Central memory CD8-positive, alpha-beta T cell (primary cell): ENCODE results near the gene KIAA1755.
"Not testable (repeated sequence)": the region's sequence is repeated elsewhere in the genome, so short reads cannot be mapped to it uniquely, and the experiment has no call there.

ENCODE experiments used
- ATAC-seq: fragments of 150-1000 bp; cut with Tn5 transposase; replicated peaks from 2 replicates; pipeline ENCODE4 v1.10.0; 2022; ENCODE audit warnings: mild to moderate bottlenecking, moderate FRiP score, moderate number of reproducible peaks; ENCODE audit not compliant: poor library complexity, severe bottlenecking; ENCODE audit errors: extremely low read depth
- DNase-seq, 2 donors: peaks; one replicate each; pipeline ENCODE4 v3.0.0; 2021; ENCODE audit warnings: low spot score in 2 of 2
- H3K27ac Mint-ChIP-seq: one replicate; pipeline ENCODE4 v1.8.0; 2022; ENCODE audit warnings: low read depth, mild to moderate bottlenecking, moderate library complexity, mixed read lengths
- H3K27me3 Mint-ChIP-seq: one replicate; pipeline ENCODE4 v1.8.0; 2022; ENCODE audit warnings: mixed read lengths
- H3K36me3 Mint-ChIP-seq: one replicate; pipeline ENCODE4 v1.8.0; 2022; ENCODE audit warnings: mild to moderate bottlenecking, moderate library complexity, mixed read lengths; ENCODE audit not compliant: insufficient read depth
- H3K4me1 Mint-ChIP-seq: one replicate; pipeline ENCODE4 v1.8.0; 2022; ENCODE audit warnings: mixed read lengths
- H3K4me3 Mint-ChIP-seq: one replicate; pipeline ENCODE4 v1.8.0; 2022; ENCODE audit warnings: mild to moderate bottlenecking, moderate library complexity, mixed read lengths
- H3K9me3 Mint-ChIP-seq: one replicate; pipeline ENCODE4 v1.8.0; 2022; ENCODE audit warnings: mixed read lengths

KIAA1755 gene

GRCh38 chr20:38283236-38283635 lies 22.7 kb upstream of the KIAA1755 start:
- no peaks in the 10 kb centered on the region for H3K9me3 Mint-ChIP-seq
- peaks cover 27% of the 10 kb centered on the region for H3K27me3 Mint-ChIP-seq
- H3K4me3 Mint-ChIP-seq, result no peak overlapping the region
- DNase-seq (no peak), ATAC-seq (no peak)
- H3K36me3 Mint-ChIP-seq, result no peaks in the 10 kb centered on the region
- no peaks in the 10 kb centered on the region for H3K4me1 Mint-ChIP-seq
- H3K27ac Mint-ChIP-seq, result no peak overlapping the region

- not testable (repeated sequence) for H3K9me3 Mint-ChIP-seq, H3K4me3 Mint-ChIP-seq, DNase-seq, H3K4me1 Mint-ChIP-seq, H3K27ac Mint-ChIP-seq, ATAC-seq, H3K27me3 Mint-ChIP-seq, H3K36me3 Mint-ChIP-seq
Observed at GRCh38 chr20:38281176-38281915, 20.8 kb upstream of the KIAA1755 start.

- H3K4me3 Mint-ChIP-seq, result no peak overlapping the region
- no peaks in the 10 kb centered on the region for H3K4me1 Mint-ChIP-seq
- DNase-seq, result no peak
- ATAC-seq, result no peak
- H3K36me3 Mint-ChIP-seq, result no peaks in the 10 kb centered on the region
- no peaks in the 10 kb centered on the region for H3K9me3 Mint-ChIP-seq
- no peaks in the 10 kb centered on the region for H3K27me3 Mint-ChIP-seq
- H3K27ac Mint-ChIP-seq, result no peak overlapping the region
Observed at GRCh38 chr20:38278763-38279162, 18.2 kb upstream of the KIAA1755 start.

- no peaks in the 10 kb centered on the region for H3K36me3 Mint-ChIP-seq
- ATAC-seq, result no peak
- no peaks in the 10 kb centered on the region for H3K27me3 Mint-ChIP-seq
- H3K4me3 Mint-ChIP-seq, result no peak overlapping the region
- no peak overlapping the region for H3K27ac Mint-ChIP-seq
- no peak for DNase-seq
- H3K4me1 Mint-ChIP-seq, result no peaks in the 10 kb centered on the region
- no peaks in the 10 kb centered on the region for H3K9me3 Mint-ChIP-seq
Observed at GRCh38 chr20:38278131-38278530, 17.6 kb upstream of the KIAA1755 start.

- Mint-ChIP-seq H3K9me3 (no peaks in the 10 kb centered on the region), H3K36me3 (no peaks in the 10 kb centered on the region), H3K4me1 (no peaks in the 10 kb centered on the region), H3K27me3 (no peaks in the 10 kb centered on the region), H3K27ac (no peak overlapping the region), H3K4me3 (no peak overlapping the region)
- DNase-seq (no peak), ATAC-seq (no peak)
Observed at GRCh38 chr20:38277691-38278090, 17.2 kb upstream of the KIAA1755 start.

- Mint-ChIP-seq H3K4me3 (no peak overlapping the region), H3K9me3 (no peaks in the 10 kb centered on the region), H3K36me3 (no peaks in the 10 kb centered on the region), H3K4me1 (no peaks in the 10 kb centered on the region), H3K27me3 (no peaks in the 10 kb centered on the region), H3K27ac (no peak overlapping the region)
- DNase-seq (no peak), ATAC-seq (no peak)
Observed at GRCh38 chr20:38277285-38277684, 16.8 kb upstream of the KIAA1755 start.

GRCh38 chr20:38275815-38276550 lies 15.4 kb upstream of the KIAA1755 start:
- no peaks in the 10 kb centered on the region for H3K9me3 Mint-ChIP-seq
- ATAC-seq (no peak), DNase-seq (no peak)
- no peak overlapping the region for H3K27ac Mint-ChIP-seq
- H3K27me3 Mint-ChIP-seq, result peaks cover 10% of the 10 kb centered on the region
- no peak overlapping the region for H3K4me3 Mint-ChIP-seq
- H3K4me1 Mint-ChIP-seq, result no peaks in the 10 kb centered on the region
- no peaks in the 10 kb centered on the region for H3K36me3 Mint-ChIP-seq

- no peaks in the 10 kb centered on the region for H3K36me3 Mint-ChIP-seq
- H3K9me3 Mint-ChIP-seq, result no peaks in the 10 kb centered on the region
- no peak for DNase-seq
Observed at GRCh38 chr20:38272961-38273360, 12.4 kb upstream of the KIAA1755 start.

GRCh38 chr20:38272398-38272797 lies 11.9 kb upstream of the KIAA1755 start:
- H3K4me3 Mint-ChIP-seq, result no peak overlapping the region
- ATAC-seq (no peak), DNase-seq (no peak)

More at GRCh38 chr20:38272961-38273360, 12.4 kb upstream of the KIAA1755 start:
- Mint-ChIP-seq H3K4me3 (no peak overlapping the region), H3K27ac (no peak overlapping the region), H3K4me1 (no peaks in the 10 kb centered on the region), H3K27me3 (peaks cover 30% of the 10 kb centered on the region)
- no peak for ATAC-seq

GRCh38 chr20:38271608-38272120 lies 11.1 kb upstream of the KIAA1755 start:
- no peak overlapping the region for H3K4me3 Mint-ChIP-seq
- no peak overlapping the region for H3K27ac Mint-ChIP-seq
- DNase-seq (no peak), ATAC-seq (no peak)
- peaks cover 34% of the 10 kb centered on the region for H3K27me3 Mint-ChIP-seq
- H3K9me3 Mint-ChIP-seq, result no peaks in the 10 kb centered on the region
- no peaks in the 10 kb centered on the region for H3K36me3 Mint-ChIP-seq
- H3K4me1 Mint-ChIP-seq, result no peaks in the 10 kb centered on the region

More at GRCh38 chr20:38272398-38272797, 11.9 kb upstream of the KIAA1755 start:
- Mint-ChIP-seq H3K4me1 (no peaks in the 10 kb centered on the region), H3K36me3 (no peaks in the 10 kb centered on the region), H3K27ac (no peak overlapping the region), H3K27me3 (peaks cover 30% of the 10 kb centered on the region), H3K9me3 (no peaks in the 10 kb centered on the region)

- no peak overlapping the region for H3K27ac Mint-ChIP-seq
- DNase-seq (no peak), ATAC-seq (no peak)
- peaks cover 40% of the 10 kb centered on the region for H3K27me3 Mint-ChIP-seq
- no peaks in the 10 kb centered on the region for H3K4me1 Mint-ChIP-seq
- H3K9me3 Mint-ChIP-seq, result no peaks in the 10 kb centered on the region
- H3K4me3 Mint-ChIP-seq, result no peak overlapping the region
- H3K36me3 Mint-ChIP-seq, result peaks cover 2% of the 10 kb centered on the region
Observed at GRCh38 chr20:38270869-38271605, 10.5 kb upstream of the KIAA1755 start.

- peaks cover 2% of the 10 kb centered on the region for H3K36me3 Mint-ChIP-seq
- H3K27me3 Mint-ChIP-seq, result peaks cover 52% of the 10 kb centered on the region
- no peak for ATAC-seq
Observed at GRCh38 chr20:38269715-38270114, 9.2 kb upstream of the KIAA1755 start.

More at GRCh38 chr20:38269715-38270114, 9.2 kb upstream of the KIAA1755 start:
- no peaks in the 10 kb centered on the region for H3K4me1 Mint-ChIP-seq
- DNase-seq, result no peak
- H3K27ac Mint-ChIP-seq, result no peak overlapping the region
- no peaks in the 10 kb centered on the region for H3K9me3 Mint-ChIP-seq
- H3K4me3 Mint-ChIP-seq, result no peak overlapping the region
